Measurements from ENCODE around the gene CALD1.

GRCh38 chr7:134780166-134780828, 863 bp downstream of the CALD1 start:
- TF ChIP-seq CTCF (IDR thresholded peaks at IDR 0.05) (no peak), EP300 (IDR thresholded peaks at IDR 0.05) (no peak), POLR2A (IDR thresholded peaks at IDR 0.05) (peak; percentile 7 to 21)
